K562 (cell line): Measurements from ENCODE around the gene RAB4B. TPM values are rescaled to one million over a fixed set of nuclear protein-coding genes. Genes with fewer than 3 reads are reported as not detected.

Source experiments
- ARNT ChIP-seq, 2 experiments: fragments of 450-650 bp; IDR thresholded peaks; 2 replicates each; pipeline ENCODE4 v1.6.1; 2016; ENCODE audit warnings: mild to moderate bottlenecking in 1 of 2
- BCL6 ChIP-seq: fragments of 250-450 bp; sonication (Bioruptor Pico); IDR thresholded peaks from 2 replicates; pipeline ENCODE4 v1.4.0; 2020
- CBX1 ChIP-seq: sonication (generic); IDR thresholded peaks from 2 replicates; pipeline ENCODE4 v1.6.1; 2016; ENCODE audit warnings: antibody characterized with exemption, low read depth, mild to moderate bottlenecking
- CTBP1 ChIP-seq: fragments of 450-650 bp; IDR thresholded peaks from 2 replicates; pipeline ENCODE4 v1.6.1; 2016; ENCODE audit warnings: borderline replicate concordance
- ESRRB ChIP-seq: fragments of 250-450 bp; sonication (Bioruptor Pico); IDR thresholded peaks from 2 replicates; pipeline ENCODE4 v1.5.0; 2020; ENCODE audit warnings: mild to moderate bottlenecking, moderate library complexity, borderline replicate concordance
- HDAC6 ChIP-seq: IDR thresholded peaks from 2 replicates; pipeline ENCODE4 v1.6.1; 2012; ENCODE audit warnings: low read depth, mild to moderate bottlenecking, control low read depth, inconsistent platforms, low read length, moderate library complexity
- HNRNPL ChIP-seq: fragments of 200-400 bp; formaldehyde crosslinking; IDR thresholded peaks from 2 replicates; pipeline ENCODE4 v1.6.1; 2017; ENCODE audit warnings: low read depth, mild to moderate bottlenecking, low read length
- LCOR ChIP-seq: sonication (generic); formaldehyde crosslinking; IDR thresholded peaks from 2 replicates; pipeline ENCODE4 v1.8.0; 2022; ENCODE audit warnings: mild to moderate bottlenecking, missing genetic modification reagents
- MAFK ChIP-seq: IDR thresholded peaks from 2 replicates; pipeline ENCODE4 v1.6.1; 2011; ENCODE audit warnings: low read length, improper control_type of control experiment
- MCM5 ChIP-seq: fragments of 450-650 bp; IDR thresholded peaks from 2 replicates; pipeline ENCODE4 v1.6.1; 2016; ENCODE audit warnings: low read depth
- NCOA1 ChIP-seq: fragments of 450-650 bp; IDR thresholded peaks from 2 replicates; pipeline ENCODE4 v1.6.1; 2016; ENCODE audit warnings: low read depth
- PRMT5 ChIP-seq: sonication (generic); formaldehyde crosslinking; IDR thresholded peaks from 2 replicates; pipeline ENCODE4 v1.5.0; 2020; ENCODE audit warnings: missing genetic modification reagents
- RAD21 ChIP-seq, 2 experiments: fragments of 250-450 bp in 1 of 2; fragments of 450-650 bp in 1 of 2; sonication (Bioruptor Pico) in 1 of 2; formaldehyde crosslinking in 1 of 2; IDR thresholded peaks in 1 of 2; conservative IDR thresholded peaks in 1 of 2; 2 replicates each; pipeline versions ENCODE4 v1.4.0 to v1.8.0; 2020 to 2022; ENCODE audit warnings: mild to moderate bottlenecking in 2 of 2, moderate library complexity in 1 of 2
- SMARCC2 ChIP-seq: fragments of 450-650 bp; IDR thresholded peaks from 2 replicates; pipeline ENCODE4 v1.6.1; 2017; ENCODE audit warnings: antibody characterized with exemption, moderate library complexity, mild to moderate bottlenecking, low read depth
- ZNF639 ChIP-seq, 2 experiments: fragments of 200-800 bp in 1 of 2; sonication (Bioruptor generic) in 1 of 2; sonication (generic) in 1 of 2; formaldehyde crosslinking in 1 of 2; IDR thresholded peaks in 1 of 2; conservative IDR thresholded peaks in 1 of 2; 2 replicates each; pipeline versions ENCODE4 v1.5.0 to v1.6.1; 2016 to 2020; ENCODE audit warnings: missing compliant biosample characterization in 1 of 2, missing genetic modification characterization in 1 of 2, missing genetic modification reagents in 1 of 2
- ZNF668 ChIP-seq: fragments of 250-450 bp; sonication (Bioruptor Pico); IDR thresholded peaks from 2 replicates; pipeline ENCODE4 v1.8.0; 2022; ENCODE audit warnings: mild to moderate bottlenecking, inconsistent platforms
- polyA plus RNA-seq, 8 experiments: library from polyadenylated mRNA; depleted of rRNA in 4 of 8; stranded (reverse) in 5 of 8; unstranded in 3 of 8; fragments of >200 nt; fragmentation: Nextera tagmentation in 2 of 8; fragmentation: Illumina TruSeq in 1 of 8; extraction: Ambion mirVana in 2 of 8; extraction: Trizol in 1 of 8; gene quantifications; 2 replicates each; pipeline versions ENCODE4 v1.2.1 to v1.2.3, GENCODE V29; 2011 to 2014; ENCODE audit warnings: inconsistent platforms in 1 of 8, missing spikeins in 1 of 8
- total RNA-seq, 7 experiments: library from RNA; depleted of rRNA in 6 of 7; stranded (reverse); fragments of >200 nt in 6 of 7; fragmentation: Illumina TruSeq in 2 of 7; extraction: Trizol in 2 of 7; gene quantifications; 2 replicates each; pipeline versions ENCODE4 v1.2.1 to v1.2.3, GENCODE V29; 2011 to 2021; ENCODE audit warnings: low replicate concordance in 1 of 7
- TF ChIP-seq, protein P1 (sequence below): fragments of 150-350 bp; conservative IDR thresholded peaks from 2 replicates; pipeline ENCODE4 v1.6.1; 2014; ENCODE audit warnings: low read length
- TF ChIP-seq, protein P2 (sequence below): fragments of 200-800 bp; sonication (Bioruptor generic); IDR thresholded peaks from 2 replicates; pipeline ENCODE4 v1.6.1; 2017; ENCODE audit warnings: missing genetic modification characterization, missing compliant biosample characterization
- TF ChIP-seq, protein P3 (sequence below): fragments of 450-650 bp; IDR thresholded peaks from 2 replicates; pipeline ENCODE4 v1.6.1; 2014; ENCODE audit warnings: low read depth, mild to moderate bottlenecking, moderate library complexity, borderline replicate concordance
- TF ChIP-seq, protein P4 (sequence below): fragments of 450-650 bp; formaldehyde crosslinking; IDR thresholded peaks from 2 replicates; pipeline ENCODE4 v1.4.0; 2022; ENCODE audit warnings: mild to moderate bottlenecking, moderate library complexity

RAB4B gene
- total and polyA plus RNA-seq, 9 of the 15 experiments (the other 6 are each of a cell fraction or from before 2014, with no cell fraction given): 0.28 to 20.4 (median 9.0) TPM

GRCh38 chr19:40797963-40798682 lies 20.1 kb downstream of the RAB4B start (continued):
- TF ChIP-seq, protein P1, sequence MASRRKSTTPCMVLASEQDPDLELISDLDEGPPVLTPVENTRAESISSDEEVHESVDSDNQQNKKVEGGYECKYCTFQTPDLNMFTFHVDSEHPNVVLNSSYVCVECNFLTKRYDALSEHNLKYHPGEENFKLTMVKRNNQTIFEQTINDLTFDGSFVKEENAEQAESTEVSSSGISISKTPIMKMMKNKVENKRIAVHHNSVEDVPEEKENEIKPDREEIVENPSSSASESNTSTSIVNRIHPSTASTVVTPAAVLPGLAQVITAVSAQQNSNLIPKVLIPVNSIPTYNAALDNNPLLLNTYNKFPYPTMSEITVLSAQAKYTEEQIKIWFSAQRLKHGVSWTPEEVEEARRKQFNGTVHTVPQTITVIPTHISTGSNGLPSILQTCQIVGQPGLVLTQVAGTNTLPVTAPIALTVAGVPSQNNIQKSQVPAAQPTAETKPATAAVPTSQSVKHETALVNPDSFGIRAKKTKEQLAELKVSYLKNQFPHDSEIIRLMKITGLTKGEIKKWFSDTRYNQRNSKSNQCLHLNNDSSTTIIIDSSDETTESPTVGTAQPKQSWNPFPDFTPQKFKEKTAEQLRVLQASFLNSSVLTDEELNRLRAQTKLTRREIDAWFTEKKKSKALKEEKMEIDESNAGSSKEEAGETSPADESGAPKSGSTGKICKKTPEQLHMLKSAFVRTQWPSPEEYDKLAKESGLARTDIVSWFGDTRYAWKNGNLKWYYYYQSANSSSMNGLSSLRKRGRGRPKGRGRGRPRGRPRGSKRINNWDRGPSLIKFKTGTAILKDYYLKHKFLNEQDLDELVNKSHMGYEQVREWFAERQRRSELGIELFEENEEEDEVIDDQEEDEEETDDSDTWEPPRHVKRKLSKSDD: 0 out of 2 replicates have a peak, but pooled peaks have one; percentile 33
- no peak for TF ChIP-seq ESRRB
- TF ChIP-seq CBX1: peak; percentile 31; the same call in 1 of the 2 replicates
- TF ChIP-seq NCOA1: peak; percentile 65; the same call in 1 of the 2 replicates
- TF ChIP-seq, protein P2, sequence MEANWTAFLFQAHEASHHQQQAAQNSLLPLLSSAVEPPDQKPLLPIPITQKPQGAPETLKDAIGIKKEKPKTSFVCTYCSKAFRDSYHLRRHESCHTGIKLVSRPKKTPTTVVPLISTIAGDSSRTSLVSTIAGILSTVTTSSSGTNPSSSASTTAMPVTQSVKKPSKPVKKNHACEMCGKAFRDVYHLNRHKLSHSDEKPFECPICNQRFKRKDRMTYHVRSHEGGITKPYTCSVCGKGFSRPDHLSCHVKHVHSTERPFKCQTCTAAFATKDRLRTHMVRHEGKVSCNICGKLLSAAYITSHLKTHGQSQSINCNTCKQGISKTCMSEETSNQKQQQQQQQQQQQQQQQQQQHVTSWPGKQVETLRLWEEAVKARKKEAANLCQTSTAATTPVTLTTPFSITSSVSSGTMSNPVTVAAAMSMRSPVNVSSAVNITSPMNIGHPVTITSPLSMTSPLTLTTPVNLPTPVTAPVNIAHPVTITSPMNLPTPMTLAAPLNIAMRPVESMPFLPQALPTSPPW: no peak
- no peak for TF ChIP-seq ZNF668 (CRISPR knock-in tag)
- TF ChIP-seq, protein P3, sequence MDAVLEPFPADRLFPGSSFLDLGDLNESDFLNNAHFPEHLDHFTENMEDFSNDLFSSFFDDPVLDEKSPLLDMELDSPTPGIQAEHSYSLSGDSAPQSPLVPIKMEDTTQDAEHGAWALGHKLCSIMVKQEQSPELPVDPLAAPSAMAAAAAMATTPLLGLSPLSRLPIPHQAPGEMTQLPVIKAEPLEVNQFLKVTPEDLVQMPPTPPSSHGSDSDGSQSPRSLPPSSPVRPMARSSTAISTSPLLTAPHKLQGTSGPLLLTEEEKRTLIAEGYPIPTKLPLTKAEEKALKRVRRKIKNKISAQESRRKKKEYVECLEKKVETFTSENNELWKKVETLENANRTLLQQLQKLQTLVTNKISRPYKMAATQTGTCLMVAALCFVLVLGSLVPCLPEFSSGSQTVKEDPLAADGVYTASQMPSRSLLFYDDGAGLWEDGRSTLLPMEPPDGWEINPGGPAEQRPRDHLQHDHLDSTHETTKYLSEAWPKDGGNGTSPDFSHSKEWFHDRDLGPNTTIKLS: peak; percentile 79; the same call in 1 of the 2 replicates
- peak; percentile 17 to 24; a peak in 2 of 4 replicates for TF ChIP-seq RAD21 (CRISPR knock-in tag; conservative IDR thresholded peaks at IDR 0.05 in 1 of 2, IDR thresholded peaks at IDR 0.05 in 1 of 2)
- no peak for TF ChIP-seq MCM5
- peak in 1 of 2 experiments; percentile 77; a peak in 2 of 4 replicates for TF ChIP-seq ARNT (IDR thresholded peaks at IDR 0.05)
- TF ChIP-seq HNRNPL: 0 out of 2 replicates have a peak, but pooled peaks have one; percentile 38
- TF ChIP-seq SMARCC2: no peak
- TF ChIP-seq MAFK: no peak
- no peak for TF ChIP-seq LCOR
- no peak for TF ChIP-seq ZNF639 (CRISPR knock-in tag; conservative IDR thresholded peaks at IDR 0.05 in 1 of 2, IDR thresholded peaks at IDR 0.05 in 1 of 2)
- TF ChIP-seq CTBP1: no peak
- TF ChIP-seq BCL6 (CRISPR knock-in tag): no peak
- no peak for TF ChIP-seq HDAC6
- TF ChIP-seq PRMT5 (CRISPR knock-in tag): no peak
- TF ChIP-seq, protein P4, sequence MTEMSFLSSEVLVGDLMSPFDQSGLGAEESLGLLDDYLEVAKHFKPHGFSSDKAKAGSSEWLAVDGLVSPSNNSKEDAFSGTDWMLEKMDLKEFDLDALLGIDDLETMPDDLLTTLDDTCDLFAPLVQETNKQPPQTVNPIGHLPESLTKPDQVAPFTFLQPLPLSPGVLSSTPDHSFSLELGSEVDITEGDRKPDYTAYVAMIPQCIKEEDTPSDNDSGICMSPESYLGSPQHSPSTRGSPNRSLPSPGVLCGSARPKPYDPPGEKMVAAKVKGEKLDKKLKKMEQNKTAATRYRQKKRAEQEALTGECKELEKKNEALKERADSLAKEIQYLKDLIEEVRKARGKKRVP: no peak
